HG02642 (cell line): ENCODE measurements around the gene DIABLO.
"Not testable (repeated sequence)": the region's sequence is repeated elsewhere in the genome, so short reads cannot be mapped to it uniquely, and the experiment has no call there.

Source experiments
- ATAC-seq: cut with Tn5 transposase; IDR thresholded peaks from one replicate; pipeline ENCODE4 v1.9.1; 2021; ENCODE audit warnings: mild to moderate bottlenecking; ENCODE audit not compliant: unreplicated experiment, poor library complexity

DIABLO gene

GRCh38 chr12:122215771-122216170 is 10.1 kb downstream of the DIABLO start:
- ATAC-seq = no peak

- ATAC-seq = no peak
Observed at GRCh38 chr12:122208073-122208820, 17.6 kb downstream of the DIABLO start.

GRCh38 chr12:122207391-122207790 is 18.5 kb downstream of the DIABLO start:
- no peak for ATAC-seq

- no peak for ATAC-seq
Observed at GRCh38 chr12:122206976-122207375, 18.9 kb downstream of the DIABLO start.

GRCh38 chr12:122206111-122206881 is 19.6 kb downstream of the DIABLO start:
- ATAC-seq = no peak

GRCh38 chr12:122205053-122205925 is 20.6 kb downstream of the DIABLO start:
- no peak for ATAC-seq

- no peak for ATAC-seq
Observed at GRCh38 chr12:122204167-122205052, 21.4 kb downstream of the DIABLO start.

GRCh38 chr12:122203301-122204166 is 22.3 kb downstream of the DIABLO start, which contains the start of gene B3GNT4:
Gene B3GNT4 (plus strand): TSS chr12:122203709. CDS start chr12:122204619, 910 bp downstream.
- ATAC-seq = no peak

GRCh38 chr12:122202811-122203210 is 23.0 kb downstream of the DIABLO start:
- ATAC-seq = not testable (repeated sequence)

GRCh38 chr12:122202017-122202416 is 23.8 kb downstream of the DIABLO start:
- no peak for ATAC-seq

GRCh38 chr12:122201381-122201780 is 24.5 kb downstream of the DIABLO start:
- no peak for ATAC-seq

- no peak for ATAC-seq
Observed at GRCh38 chr12:122200541-122201175, 25.2 kb downstream of the DIABLO start.

- ATAC-seq = no peak
Observed at GRCh38 chr12:122199484-122200355, 26.1 kb downstream of the DIABLO start.

GRCh38 chr12:122197612-122197966 is 28.3 kb downstream of the DIABLO start:
- no peak for ATAC-seq

GRCh38 chr12:122195405-122195804 is 30.4 kb downstream of the DIABLO start:
- ATAC-seq = no peak

GRCh38 chr12:122194804-122195203 is 31.0 kb downstream of the DIABLO start:
- ATAC-seq = no peak

GRCh38 chr12:122192441-122192840 is 33.4 kb downstream of the DIABLO start:
- no peak for ATAC-seq
